Endothelial cell of umbilical vein (primary cell): ENCODE measurements around the gene GRM6.

Experiments
- CTCF ChIP-seq, 2 donors: IDR thresholded peaks; 1 replicate in 1 of 2; 2 replicates in 1 of 2; pipeline ENCODE4 v1.5.1; 2011; ENCODE audit warnings: low read length in 2 of 2, mild to moderate bottlenecking in 2 of 2, moderate library complexity in 2 of 2, control low read depth in 1 of 2, inconsistent platforms in 1 of 2, low read depth in 1 of 2; ENCODE audit not compliant: insufficient read depth in 1 of 2; ENCODE audit errors: extremely low read depth in 1 of 2
- EZH2 ChIP-seq: IDR thresholded peaks from 2 replicates; pipeline ENCODE4 v1.6.1; 2012; ENCODE audit warnings: borderline replicate concordance, low read depth, mild to moderate bottlenecking, moderate library complexity, low read length, inconsistent platforms; ENCODE audit not compliant: severe bottlenecking
- GATA2 ChIP-seq: IDR thresholded peaks from 2 replicates; pipeline ENCODE4 v1.7.0; 2011; ENCODE audit warnings: low read depth, mild to moderate bottlenecking, moderate library complexity, mixed read lengths, low read length; ENCODE audit not compliant: insufficient read length, insufficient read depth
- MAX ChIP-seq: IDR thresholded peaks from 2 replicates; pipeline ENCODE4 v1.6.1; 2011; ENCODE audit not compliant: insufficient read depth, insufficient read length
- POLR2A ChIP-seq: IDR thresholded peaks from 2 replicates; pipeline ENCODE4 v1.6.1; 2012; ENCODE audit warnings: low read depth, mild to moderate bottlenecking, control low read depth, low read length
- POLR2AphosphoS5 ChIP-seq: IDR thresholded peaks from 2 replicates; pipeline ENCODE4 v1.6.1; 2012; ENCODE audit warnings: low read depth, mild to moderate bottlenecking, control low read depth, low read length, moderate library complexity; ENCODE audit not compliant: insufficient read depth

- TF ChIP-seq CTCF (IDR thresholded peaks at IDR 0.05; ENCODE audit: extremely low read depth in 1 of 2, insufficient read depth in 1 of 2, low read depth in 1 of 2, low read length in 2 of 2) = no peak
- TF ChIP-seq GATA2 = no peak
- TF ChIP-seq POLR2A = no peak
- TF ChIP-seq EZH2 = no peak
- no peak for TF ChIP-seq MAX
- TF ChIP-seq POLR2AphosphoS5 = no peak
Measured at GRCh38 chr5:178990491-178990890, 4.6 kb downstream of the GRM6 start.
